SK-MEL-5 (cell line): ENCODE data around the gene GARIN5A. TPM values are rescaled to one million over a fixed set of nuclear protein-coding genes. Genes with fewer than 3 reads are reported as not detected.
"Not testable (repeated sequence)": the region's sequence is repeated elsewhere in the genome, so short reads cannot be mapped to it uniquely, and the experiment has no call there.

Source experiments
- DNase-seq: peaks from one replicate; pipeline ENCODE4 v3.0.0-alpha.2; 2016; ENCODE audit warnings: low read depth, low spot score
- in situ Hi-C: cut with HindIII; loops from 2 replicates; pipeline ENCODE4 v1.10.0; 2016; ENCODE audit warnings: low sequenced_read_pairs, high pct_unique_total_duplicates, low pct_unique_long_range_greater_than_20kb
- total RNA-seq: library from RNA; depleted of rRNA; stranded (reverse); fragments of >200 nt; shearing (Covaris generic); gene quantifications from 2 replicates; pipeline ENCODE4 v1.2.3, GENCODE V29; 2014

GARIN5A gene
- total RNA-seq, 1 experiment from 2014 or later = 0.29 TPM

- DNase-seq = peak; percentile 64
- in situ Hi-C loops = no loop called here
These were observed 2.5 kb upstream of the GARIN5A start for GRCh38 chr19:50478901-50479715.

DNA sequence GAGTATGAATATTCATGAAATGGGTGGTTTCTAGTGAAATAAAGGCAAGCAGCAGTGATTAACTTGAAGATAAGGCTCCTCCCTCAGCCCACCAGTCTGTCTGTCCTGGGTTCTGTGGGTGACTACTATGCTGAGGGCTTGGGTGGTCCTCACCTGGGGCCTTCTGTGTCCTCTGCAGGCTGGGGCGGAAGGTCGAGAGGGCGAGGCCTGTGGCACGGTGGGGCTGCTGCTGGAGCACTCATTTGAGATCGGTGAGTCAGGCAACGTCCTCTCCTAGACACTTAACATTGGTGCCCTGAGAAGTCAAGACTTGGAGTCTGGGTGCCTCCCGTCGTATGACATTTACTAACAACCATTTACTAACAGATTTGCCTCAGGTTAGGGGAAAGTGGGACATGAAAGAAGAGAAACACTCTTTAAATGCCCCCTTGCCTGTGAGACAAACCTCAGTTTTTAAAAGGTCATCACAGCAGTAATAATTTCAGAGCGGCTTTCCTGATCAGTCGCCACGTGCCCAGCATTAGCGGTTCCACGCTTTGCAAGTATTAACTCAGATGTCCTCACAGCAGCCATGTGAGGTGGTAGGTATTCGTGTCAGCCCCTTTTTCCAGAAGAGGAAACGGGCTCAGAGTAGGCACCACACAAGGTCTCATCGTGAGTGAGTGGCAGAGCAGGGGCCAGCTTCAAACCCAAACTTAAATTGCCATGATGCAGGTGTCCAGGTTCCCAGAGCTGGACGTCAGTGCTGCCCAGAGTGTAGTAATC, 1.3 kb upstream of the GARIN5A start:
- in situ Hi-C loops = no loop called here

GRCh38 chr19:50476907-50477238, 225 bp upstream of the GARIN5A start:
- in situ Hi-C loops = no loop called here
- no peak for DNase-seq

More for the DNA sequence above, 1.3 kb upstream of the GARIN5A start:
- no peak for DNase-seq

DNA sequence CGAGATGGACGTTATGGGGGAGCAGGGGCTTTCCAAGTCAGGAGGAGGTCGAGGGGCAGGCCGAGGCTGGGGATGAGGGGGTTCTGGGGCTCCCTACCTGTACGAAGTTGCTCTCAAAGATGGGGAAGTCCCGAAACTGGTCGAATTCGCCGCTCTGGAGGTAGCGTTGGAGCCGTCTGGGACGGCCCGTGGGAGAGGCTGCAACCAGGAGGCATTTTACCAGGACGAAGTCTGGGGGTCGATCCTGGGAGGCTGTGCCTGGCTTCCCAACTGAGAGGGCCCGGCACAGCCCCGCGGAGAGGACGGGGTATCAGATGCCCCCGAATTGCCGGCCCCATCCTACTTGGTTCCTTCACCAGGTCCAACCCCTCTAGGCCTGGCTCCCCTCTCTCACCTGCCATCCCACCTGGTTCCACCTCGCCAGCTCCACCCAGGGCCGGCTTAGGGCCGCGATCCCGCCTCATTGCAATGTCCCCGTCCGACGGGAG, 868 bp downstream of the GARIN5A start:
- in situ Hi-C loops = no loop called here
- no peak for DNase-seq

GRCh38 chr19:50475101-50475568, 1.5 kb downstream of the GARIN5A start:
- no peak for DNase-seq
- in situ Hi-C loops = no loop called here

DNA sequence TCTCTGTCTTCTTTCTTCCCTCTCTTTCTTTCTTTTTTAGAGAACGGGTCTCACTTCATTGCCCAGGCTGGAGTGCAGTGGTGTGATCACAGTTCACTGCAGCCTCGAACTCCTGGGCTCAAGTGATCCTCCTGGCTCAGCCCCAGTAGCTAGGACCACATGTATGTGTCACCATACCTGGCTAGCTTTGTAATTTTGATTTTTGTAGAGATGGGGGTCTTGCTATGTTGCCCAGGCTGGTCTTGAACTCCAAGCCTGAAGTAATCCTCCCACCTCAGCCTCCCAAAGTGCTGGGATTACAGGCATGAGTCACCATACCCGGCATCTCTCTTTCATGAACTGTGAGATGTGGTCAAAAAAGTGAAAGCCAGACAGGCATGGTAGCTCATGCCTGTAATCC, 3.3 kb downstream of the GARIN5A start:
- in situ Hi-C loops = not testable (repeated sequence)

GRCh38 chr19:50468818-50469217, 7.8 kb downstream of the GARIN5A start:
- no peak for DNase-seq
- in situ Hi-C loops = no loop called here

More for the DNA sequence above, 3.3 kb downstream of the GARIN5A start:
- DNase-seq = not testable (repeated sequence)

DNA sequence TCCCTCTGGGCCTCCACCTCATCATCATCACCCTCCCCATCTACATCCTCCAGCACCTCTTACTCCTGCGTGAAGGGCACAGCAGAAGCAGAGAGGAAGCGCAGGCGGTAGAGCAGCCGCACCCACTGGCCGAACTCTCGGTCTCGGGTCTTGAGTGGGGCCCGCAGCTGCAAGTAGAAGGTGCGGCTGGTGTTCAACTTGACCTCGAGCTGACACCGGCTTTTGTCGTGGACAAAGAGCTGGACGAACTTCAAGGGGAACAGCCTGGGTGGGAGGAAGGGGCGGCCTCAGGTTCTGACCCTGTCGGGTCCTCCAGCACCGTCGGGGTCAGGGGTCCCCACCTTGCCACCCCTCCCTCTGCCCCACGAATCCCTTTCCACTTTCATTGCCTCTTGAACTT, 9.1 kb downstream of the GARIN5A start:
- in situ Hi-C loops = no loop called here
- DNase-seq = no peak

- DNase-seq = no peak
- in situ Hi-C loops = no loop called here
These were observed 10.0 kb downstream of the GARIN5A start for GRCh38 chr19:50466706-50467039.

- DNase-seq = no peak
- in situ Hi-C loops = no loop called here
These were observed 10.5 kb downstream of the GARIN5A start for GRCh38 chr19:50465986-50466705.

GRCh38 chr19:50465000-50465399, 11.6 kb downstream of the GARIN5A start:
- in situ Hi-C loops = no loop called here
- DNase-seq = no peak

DNA sequence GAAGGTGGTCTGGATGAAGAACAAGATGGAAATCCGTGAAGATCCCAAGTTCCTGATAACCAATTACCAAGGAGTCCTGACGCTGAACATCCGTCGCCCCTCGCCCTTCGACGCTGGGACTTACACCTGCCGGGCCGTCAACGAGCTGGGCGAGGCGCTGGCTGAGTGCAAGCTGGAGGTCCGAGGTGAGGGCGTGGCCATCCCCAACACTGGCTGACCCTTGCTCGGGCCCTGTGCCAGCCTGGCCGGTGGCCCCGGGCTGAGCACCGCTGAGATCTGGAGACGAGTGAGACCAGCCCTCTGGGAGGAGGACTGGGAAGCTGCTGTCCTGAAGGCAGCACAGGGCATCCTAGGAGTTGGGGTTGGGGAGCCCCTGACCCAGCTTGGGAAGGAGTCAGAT, 12.3 kb downstream of the GARIN5A start:
- in situ Hi-C loops = no loop called here
- no peak for DNase-seq

DNA sequence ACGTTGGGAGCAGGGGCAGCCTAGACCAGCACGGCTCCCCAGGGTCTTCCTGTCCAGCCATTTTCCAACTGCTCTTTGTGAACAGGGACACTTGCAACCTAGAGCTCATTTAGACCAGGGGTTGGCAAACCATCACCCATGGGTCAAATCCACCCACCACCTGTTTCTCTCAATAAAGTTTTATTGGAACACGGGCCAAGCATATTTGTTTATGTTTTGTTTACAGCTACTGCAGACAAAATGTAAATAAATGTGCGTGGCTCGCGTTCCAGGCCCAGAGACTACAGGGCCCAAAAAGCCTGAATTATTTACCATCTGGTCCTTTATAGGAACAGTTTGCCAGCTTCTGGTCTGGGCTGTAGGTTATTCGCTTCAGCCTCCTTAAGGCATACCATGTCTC, 13.7 kb downstream of the GARIN5A start:
- DNase-seq = no peak
- in situ Hi-C loops = no loop called here

- in situ Hi-C loops = no loop called here
- DNase-seq = peak; percentile 79
These were observed 15.4 kb downstream of the GARIN5A start for GRCh38 chr19:50461066-50461875.

DNA sequence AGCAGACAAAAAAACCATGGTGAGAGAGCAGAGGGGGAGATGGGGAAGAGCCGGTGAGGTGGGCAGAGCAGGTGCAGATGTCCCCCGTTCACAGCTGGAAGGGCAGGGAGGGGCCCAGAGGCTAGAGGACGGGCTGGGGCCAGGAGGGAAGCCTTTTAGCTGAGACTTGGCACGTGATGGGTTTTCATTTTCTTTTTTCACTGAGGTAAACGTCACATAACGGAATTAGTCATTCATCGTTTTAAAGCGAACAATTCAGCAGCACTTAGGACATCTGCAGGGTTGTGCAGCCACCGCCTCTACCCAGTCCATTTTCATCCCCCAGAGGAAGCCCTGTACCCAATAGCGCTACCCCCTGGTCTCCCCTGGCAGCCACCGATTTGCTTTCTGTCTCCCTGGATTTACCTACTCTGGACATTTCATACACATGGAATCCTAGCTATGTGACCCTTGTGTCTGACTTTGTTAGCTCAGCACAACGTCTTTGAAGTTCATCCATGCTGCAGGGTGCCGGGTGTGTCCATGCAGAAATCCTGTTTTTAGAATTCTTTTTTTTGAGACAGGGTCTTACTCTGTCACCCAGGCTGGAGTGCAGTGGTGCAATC, 16.4 kb downstream of the GARIN5A start:
- in situ Hi-C loops = no loop called here
- DNase-seq = peak; percentile 15

- in situ Hi-C loops = no loop called here
- no peak for DNase-seq
These were observed 17.0 kb downstream of the GARIN5A start for GRCh38 chr19:50459638-50460037.

DNA sequence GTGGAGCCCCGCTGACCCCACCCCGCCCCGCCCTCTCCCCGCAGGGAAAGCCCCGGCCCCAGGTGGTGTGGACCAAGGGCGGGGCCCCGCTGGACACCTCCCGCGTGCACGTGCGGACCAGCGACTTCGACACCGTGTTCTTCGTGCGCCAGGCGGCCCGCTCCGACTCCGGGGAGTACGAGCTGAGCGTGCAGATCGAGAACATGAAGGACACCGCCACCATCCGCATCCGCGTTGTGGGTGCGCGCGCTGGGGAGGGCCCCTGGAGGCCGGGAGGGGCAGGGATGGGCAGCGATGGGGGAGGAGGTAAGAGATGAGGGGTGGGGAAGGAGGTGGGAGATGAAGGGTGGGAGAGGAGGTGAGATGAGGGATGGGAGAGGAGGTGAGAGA, 17.6 kb downstream of the GARIN5A start:
- DNase-seq = no peak
- in situ Hi-C loops = no loop called here
